Keratinocyte (primary cell): ENCODE measurements around the gene KCNH1. TPM values are rescaled to one million over a fixed set of nuclear protein-coding genes. Genes with fewer than 3 reads are reported as not detected.
A peak's percentile ranks its signal among the peaks of the same experiment; 100 is the strongest.

Experiments
- DNase-seq: peaks from one replicate; pipeline ENCODE4 v3.0.0-alpha.2; 2011; ENCODE audit warnings: low read depth, missing footprints, low spot score
- FAIRE-seq: peaks from 2 replicates; lab custom pipeline; 2011; peaks lifted over from hg19 to GRCh38; lab: Jason Lieb, UNC
- H2AFZ ChIP-seq: 2 replicates; pipeline ENCODE4 v1.6.0; 2012; ENCODE audit warnings: low read length, control low read depth, inconsistent platforms; ENCODE audit not compliant: control insufficient read depth
- H3K27ac ChIP-seq: 2 replicates; pipeline ENCODE4 v1.5.1; 2011; ENCODE audit warnings: low read length; ENCODE audit not compliant: control insufficient read depth, insufficient read depth
- H3K27me3 ChIP-seq: 3 replicates; pipeline ENCODE4 v1.6.0; 2011; ENCODE audit warnings: low read length; ENCODE audit not compliant: control insufficient read depth, insufficient read depth; ENCODE audit errors: extremely low read depth
- H3K36me3 ChIP-seq, 2 experiments: 2 replicates in 1 of 2; 3 replicates in 1 of 2; pipeline ENCODE4 v1.5.1; 2011; ENCODE audit warnings: low read length in 2 of 2, mild to moderate bottlenecking in 1 of 2; ENCODE audit not compliant: control insufficient read depth in 2 of 2, insufficient read depth in 2 of 2; ENCODE audit errors: extremely low read depth in 1 of 2
- H3K4me1 ChIP-seq: 3 replicates; pipeline ENCODE4 v1.5.1; 2011; ENCODE audit warnings: low read length; ENCODE audit not compliant: control insufficient read depth, insufficient read depth; ENCODE audit errors: extremely low read depth
- H3K4me2 ChIP-seq: 3 replicates; pipeline ENCODE4 v1.6.0; 2011; ENCODE audit warnings: low read depth, low read length; ENCODE audit not compliant: control insufficient read depth, insufficient read depth; ENCODE audit errors: extremely low read depth
- H3K4me3 ChIP-seq, 3 experiments: fragments of 200-600 bp in 1 of 3; sonication (generic) in 1 of 3; 2 replicates in 2 of 3; 3 replicates in 1 of 3; pipeline ENCODE4 v1.5.1; 2011 to 2016; ENCODE audit warnings: low read length in 3 of 3, mild to moderate bottlenecking in 3 of 3, control low read depth in 2 of 3, inconsistent platforms in 1 of 3, low read depth in 1 of 3, mixed read lengths in 1 of 3, mixed run types in 1 of 3, moderate library complexity in 1 of 3; ENCODE audit not compliant: control insufficient read depth in 2 of 3, insufficient read depth in 2 of 3; ENCODE audit errors: extremely low read depth in 1 of 3
- H3K79me2 ChIP-seq: 2 replicates; pipeline ENCODE4 v1.6.0; 2012; ENCODE audit warnings: low read length; ENCODE audit not compliant: control insufficient read depth, insufficient read depth
- H3K9ac ChIP-seq: 3 replicates; pipeline ENCODE4 v1.6.0; 2011; ENCODE audit warnings: low read length; ENCODE audit not compliant: control insufficient read depth, insufficient read depth; ENCODE audit errors: extremely low read depth
- H3K9me1 ChIP-seq: 3 replicates; pipeline ENCODE4 v1.6.0; 2011; ENCODE audit warnings: low read length; ENCODE audit not compliant: control insufficient read depth, insufficient read depth; ENCODE audit errors: extremely low read depth
- H3K9me3 ChIP-seq: 2 replicates; pipeline ENCODE4 v1.5.1; 2012; ENCODE audit warnings: low read depth, low read length; ENCODE audit not compliant: control insufficient read depth
- H4K20me1 ChIP-seq: 3 replicates; pipeline ENCODE4 v1.6.0; 2011; ENCODE audit warnings: low read length; ENCODE audit not compliant: control insufficient read depth, insufficient read depth; ENCODE audit errors: extremely low read depth
- CTCF ChIP-seq, 3 experiments: IDR thresholded peaks in 1 of 3; conservative IDR thresholded peaks in 1 of 3; optimal IDR thresholded peaks in 1 of 3; 2 replicates in 2 of 3; 3 replicates in 1 of 3; pipeline versions ENCODE3 to v1.5.1; 2011; ENCODE audit warnings: low read length in 3 of 3, mild to moderate bottlenecking in 3 of 3, moderate library complexity in 2 of 3, control low read depth in 1 of 3, inconsistent platforms in 1 of 3; ENCODE audit not compliant: insufficient read depth in 2 of 3; ENCODE audit errors: extremely low read depth in 1 of 3
- EZH2 ChIP-seq: IDR thresholded peaks from one replicate; pipeline ENCODE4 v1.6.1; 2012; ENCODE audit warnings: inconsistent platforms, mild to moderate bottlenecking, low read length, moderate library complexity
- dilution Hi-C: fragments of 300-500 bp; cut with MboI; formaldehyde crosslinking; loops from one replicate; pipeline ENCODE4 v1.7.0; 2020; ENCODE audit warnings: low sequenced_read_pairs; ENCODE audit not compliant: extremely low pct_ligation_motif_present
- polyA plus RNA-seq, 5 experiments: library from polyadenylated mRNA; depleted of rRNA in 3 of 5; stranded (reverse) in 3 of 5; stranded (forward) in 1 of 5; unstranded in 1 of 5; fragments of >200 nt; gene quantifications; 1 replicate in 1 of 5; 2 replicates in 3 of 5; 3 replicates in 1 of 5; pipeline versions ENCODE4 v1.2.1 to v1.2.3, GENCODE V29; 2011 to 2012; ENCODE audit warnings: missing spikeins in 2 of 5, low read depth in 1 of 5, low replicate concordance in 1 of 5

Gene KCNH1
- polyA plus RNA-seq, 1 donor (not counting 4 experiments of a cell fraction or from before 2014, with no cell fraction given): not detected

- FAIRE-seq: peak; percentile 98
These were observed 480.2 kb downstream of the KCNH1 start for GRCh38 chr1:210653771-210654170.

GRCh38 chr1:210652329-210652954, 481.5 kb downstream of the KCNH1 start:
- no peak for DNase-seq
- H3K79me2 ChIP-seq: no peaks in the 10 kb centered on the region
- no peak overlapping the region for H3K9ac ChIP-seq
- peaks cover 2% of the 10 kb centered on the region for H3K9me3 ChIP-seq
- no peaks in the 10 kb centered on the region for H4K20me1 ChIP-seq
- H3K36me3 ChIP-seq: no peaks in the 10 kb centered on the region
- no peak for TF ChIP-seq EZH2
- TF ChIP-seq CTCF (optimal IDR thresholded peaks at IDR 0.05 in 1 of 3, IDR thresholded peaks at IDR 0.05 in 1 of 3, conservative IDR thresholded peaks at IDR 0.05 in 1 of 3; ENCODE audit: extremely low read depth in 1 of 3, insufficient read depth in 2 of 3, low read length in 3 of 3): no peak
- FAIRE-seq: no peak
- dilution Hi-C loops: no loop called here
- H3K4me2 ChIP-seq: no peak overlapping the region
- no peaks in the 10 kb centered on the region for H3K4me1 ChIP-seq
- H3K27ac ChIP-seq: no peak overlapping the region
- no peaks in the 10 kb centered on the region for H3K27me3 ChIP-seq
- no peaks in the 10 kb centered on the region for H3K9me1 ChIP-seq
- H3K4me3 ChIP-seq: no peak overlapping the region
- no peak overlapping the region for H2AFZ ChIP-seq

More at GRCh38 chr1:210653771-210654170, 480.2 kb downstream of the KCNH1 start:
- H3K4me1 ChIP-seq: no peaks in the 10 kb centered on the region
- dilution Hi-C loops: no loop called here
- no peak overlapping the region for H2AFZ ChIP-seq
- H3K36me3 ChIP-seq: no peaks in the 10 kb centered on the region
- H3K9me3 ChIP-seq: peaks cover 2% of the 10 kb centered on the region
- no peak overlapping the region for H3K9ac ChIP-seq
- H3K79me2 ChIP-seq: no peaks in the 10 kb centered on the region
- H3K4me2 ChIP-seq: no peak overlapping the region
- no peaks in the 10 kb centered on the region for H4K20me1 ChIP-seq
- TF ChIP-seq EZH2: no peak
- no peak for TF ChIP-seq CTCF (optimal IDR thresholded peaks at IDR 0.05 in 1 of 3, IDR thresholded peaks at IDR 0.05 in 1 of 3, conservative IDR thresholded peaks at IDR 0.05 in 1 of 3; ENCODE audit: extremely low read depth in 1 of 3, insufficient read depth in 2 of 3, low read length in 3 of 3)
- no peaks in the 10 kb centered on the region for H3K9me1 ChIP-seq
- DNase-seq: no peak
- H3K27ac ChIP-seq: no peak overlapping the region
- no peaks in the 10 kb centered on the region for H3K27me3 ChIP-seq
- H3K4me3 ChIP-seq: no peak overlapping the region
